ENCODE data around the gene C1QA.
"Not testable (repeated sequence)": the region's sequence is repeated elsewhere in the genome, so short reads cannot be mapped to it uniquely, and the experiment has no call there.

C1QA gene

DNA sequence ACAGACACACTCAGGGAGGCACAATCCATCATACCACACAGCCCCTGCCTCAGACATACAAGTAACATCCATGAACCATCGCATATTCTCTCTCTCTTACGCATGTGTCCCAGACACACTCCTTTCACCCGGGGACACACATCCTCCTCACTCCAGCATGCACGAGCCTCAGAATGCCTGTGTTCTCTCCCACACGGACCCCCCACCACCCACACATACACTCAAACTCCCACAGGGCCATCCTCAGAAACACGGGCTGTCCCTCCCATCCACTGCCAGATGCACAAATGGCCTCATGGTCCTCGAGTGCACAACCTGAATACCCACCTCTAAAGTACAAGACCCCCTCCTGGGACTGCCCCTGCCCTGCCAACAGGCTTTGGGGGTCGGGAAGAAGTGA is 4.8 kb downstream of the C1QA start:
- DNase-seq (ENCODE audit: low read depth), result no peak

DNA sequence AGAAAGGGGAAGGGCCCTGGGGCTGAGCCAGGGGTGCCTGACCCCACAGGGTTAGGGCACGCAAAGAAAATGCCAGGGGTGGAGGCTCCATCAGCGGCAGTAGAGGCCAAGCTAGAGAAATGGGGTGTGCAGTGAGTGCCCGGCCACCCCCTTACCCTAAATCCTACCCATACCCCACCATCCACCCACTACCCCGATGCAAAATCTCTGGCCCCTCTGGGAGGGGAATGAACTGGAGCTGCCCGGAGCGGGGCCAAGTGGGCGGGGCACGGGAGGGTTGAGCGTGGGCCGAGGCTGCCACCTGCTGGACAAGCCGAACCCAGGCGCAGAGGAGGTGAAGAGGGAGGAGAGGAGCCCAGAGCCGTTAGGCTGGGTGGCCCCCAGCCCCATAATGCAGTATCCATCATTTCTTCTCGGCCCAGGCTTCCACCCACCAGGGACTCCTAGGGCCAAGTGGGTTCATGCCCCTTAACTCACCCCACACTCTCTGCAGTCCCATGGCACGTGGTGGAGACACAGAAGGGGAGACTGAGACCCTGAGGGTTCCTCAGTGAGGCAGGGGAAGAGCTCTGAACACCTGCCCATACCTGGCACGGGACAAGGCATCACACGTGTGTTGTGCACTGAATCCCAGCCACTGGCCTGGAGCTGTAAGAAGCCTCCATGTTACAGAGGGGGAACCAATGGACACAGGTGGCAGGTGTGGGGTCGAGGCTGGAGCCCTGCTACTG is 5.6 kb downstream of the C1QA start:
- DNase-seq (ENCODE audit: low read depth), result peak; percentile 26

DNA sequence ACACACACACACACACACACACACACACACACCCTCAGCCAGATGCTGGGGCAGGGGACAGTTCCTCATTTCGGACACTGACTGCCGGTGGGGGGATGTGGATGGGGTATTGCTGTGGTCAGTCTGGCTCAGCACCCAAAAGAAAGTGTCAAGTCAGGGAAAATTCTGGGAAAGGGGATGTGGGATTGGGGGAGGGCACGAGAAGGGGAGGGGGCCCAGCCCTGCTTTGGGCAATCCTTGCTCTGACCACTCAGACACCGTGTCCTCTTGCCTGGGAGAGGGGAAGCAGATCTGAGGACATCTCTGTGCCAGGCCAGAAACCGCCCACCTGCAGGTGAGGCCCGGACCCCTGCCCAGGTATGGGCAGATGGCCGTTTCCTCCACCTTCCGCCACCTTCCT is 7.0 kb downstream of the C1QA start, which contains the start of gene C1QC:
Gene C1QC (plus strand): TSS at position 253 of the 400 bp plus-strand sequence. CDS start 391 bp downstream, outside the sequence.
- DNase-seq (ENCODE audit: low read depth), result no peak

DNA sequence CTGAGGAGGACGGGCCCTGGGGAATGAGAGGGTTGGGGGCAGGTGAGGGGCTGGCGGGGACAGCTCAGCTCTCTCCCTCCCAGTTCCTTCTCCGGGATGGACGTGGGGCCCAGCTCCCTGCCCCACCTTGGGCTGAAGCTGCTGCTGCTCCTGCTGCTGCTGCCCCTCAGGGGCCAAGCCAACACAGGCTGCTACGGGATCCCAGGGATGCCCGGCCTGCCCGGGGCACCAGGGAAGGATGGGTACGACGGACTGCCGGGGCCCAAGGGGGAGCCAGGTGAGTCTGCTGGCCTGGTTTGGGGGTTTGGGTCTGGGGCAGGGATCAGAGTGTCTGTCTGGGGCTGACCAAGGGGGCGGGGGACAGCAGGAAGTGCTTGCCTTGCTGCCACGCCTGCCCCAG is 7.5 kb downstream of the C1QA start:
- no peak for DNase-seq (ENCODE audit: low read depth)

DNA sequence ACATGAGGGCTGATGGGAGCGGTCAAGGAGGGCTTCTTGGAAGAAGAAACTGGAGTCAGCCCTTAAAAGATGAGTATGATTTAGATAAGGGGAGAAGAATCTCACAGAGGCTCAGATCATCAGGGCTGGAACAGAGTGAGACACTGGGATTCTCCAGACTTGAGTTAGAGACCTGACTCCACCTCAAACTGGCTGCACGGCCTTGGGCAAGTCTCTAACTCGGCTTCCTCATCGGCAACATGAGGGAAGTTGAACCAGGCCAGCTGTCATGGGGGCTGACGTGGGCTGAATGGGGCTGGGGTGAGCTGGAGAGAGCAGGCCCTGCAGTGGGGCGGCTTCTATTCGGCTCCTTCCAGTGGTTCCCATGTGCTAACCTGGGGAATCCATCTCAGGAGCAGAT is 9.5 kb downstream of the C1QA start:
- DNase-seq (ENCODE audit: low read depth), result no peak

DNA sequence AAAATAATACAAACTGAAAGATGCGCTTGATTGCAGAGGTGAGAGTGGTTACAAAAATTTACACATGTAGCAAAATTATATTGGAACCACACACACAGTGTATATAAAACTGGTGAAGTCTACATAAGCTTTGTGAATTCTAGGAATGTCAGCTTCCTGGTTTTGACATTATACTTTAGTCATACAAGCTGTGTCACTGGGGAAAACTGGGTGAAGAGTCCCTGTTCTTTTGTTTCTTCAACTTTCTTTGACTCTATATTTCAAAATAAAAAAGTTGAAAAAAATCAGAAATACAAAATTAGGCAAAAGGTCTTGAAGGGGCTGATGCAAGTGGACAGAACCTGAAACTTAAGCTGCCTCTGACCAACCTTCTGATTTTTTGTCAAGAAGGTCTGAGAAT is 10.0 kb downstream of the C1QA start:
- DNase-seq (ENCODE audit: low read depth), result peak; percentile 24

DNA sequence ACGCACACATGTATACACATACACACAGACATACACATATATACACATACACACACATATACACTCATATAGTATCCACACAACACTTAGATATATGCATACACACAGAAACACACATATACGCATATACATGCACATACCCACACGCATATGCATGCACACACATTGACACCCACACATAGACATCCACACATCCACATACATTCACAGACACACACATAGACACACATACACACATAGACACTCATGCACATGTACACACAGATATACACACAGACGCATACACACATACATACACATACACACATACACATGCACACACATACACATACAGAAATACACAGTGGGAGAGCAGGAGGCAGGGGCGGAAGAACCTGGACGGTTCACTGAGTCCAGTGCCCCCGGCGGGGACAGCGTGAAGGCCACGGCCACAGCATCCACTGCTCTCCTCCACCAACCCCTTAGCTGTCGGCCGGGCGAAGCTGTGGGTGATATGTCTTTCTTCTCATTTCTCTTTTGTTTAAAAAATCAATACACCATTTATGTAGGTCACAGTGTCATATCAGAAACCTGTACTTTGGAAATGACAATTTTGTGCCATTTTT is 13.8 kb downstream of the C1QA start:
- DNase-seq (ENCODE audit: low read depth), result no peak

DNA sequence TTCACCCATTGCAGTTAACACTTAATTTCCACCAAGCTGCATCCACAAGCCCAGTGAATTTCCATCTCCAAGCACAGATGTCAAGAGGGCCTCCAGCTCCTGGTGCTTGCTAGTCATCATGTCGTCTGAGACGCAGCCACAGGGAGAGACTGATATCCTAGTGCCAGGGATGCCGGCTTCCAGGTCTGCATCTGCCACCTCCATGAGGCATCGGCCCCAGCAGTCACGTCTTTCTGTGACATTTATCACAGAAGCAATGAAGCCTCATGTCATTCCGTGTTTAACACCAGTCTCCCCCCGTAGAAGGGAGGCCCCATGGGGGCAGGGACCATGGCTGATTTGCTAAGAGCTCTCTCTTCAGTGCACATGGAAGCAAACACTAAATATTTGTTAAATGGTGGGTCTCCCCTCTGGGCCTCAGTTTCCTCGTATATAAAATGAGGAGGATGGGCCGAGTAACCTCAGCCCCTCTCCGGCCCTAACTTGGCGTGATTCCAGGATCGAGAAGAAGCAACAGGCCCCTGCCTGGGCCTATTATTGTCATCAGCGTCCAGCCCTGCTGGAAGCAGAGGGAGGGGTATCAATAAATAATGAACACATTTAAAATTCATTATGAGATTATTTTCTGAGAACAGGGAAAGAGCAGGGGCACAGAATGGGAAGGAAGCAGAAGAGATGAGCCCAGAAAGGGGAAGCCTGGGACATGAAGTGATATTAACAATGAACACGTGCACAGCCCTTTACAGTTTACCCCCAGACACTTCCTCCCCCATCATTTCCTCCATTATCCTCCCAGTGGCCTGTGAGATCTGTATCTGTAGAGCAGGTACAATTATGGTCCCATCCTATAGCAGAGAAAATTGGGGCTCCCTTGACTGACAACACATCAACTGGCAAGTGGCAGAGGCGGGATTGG is 15.8 kb downstream of the C1QA start:
- DNase-seq (ENCODE audit: low read depth), result no peak

DNA sequence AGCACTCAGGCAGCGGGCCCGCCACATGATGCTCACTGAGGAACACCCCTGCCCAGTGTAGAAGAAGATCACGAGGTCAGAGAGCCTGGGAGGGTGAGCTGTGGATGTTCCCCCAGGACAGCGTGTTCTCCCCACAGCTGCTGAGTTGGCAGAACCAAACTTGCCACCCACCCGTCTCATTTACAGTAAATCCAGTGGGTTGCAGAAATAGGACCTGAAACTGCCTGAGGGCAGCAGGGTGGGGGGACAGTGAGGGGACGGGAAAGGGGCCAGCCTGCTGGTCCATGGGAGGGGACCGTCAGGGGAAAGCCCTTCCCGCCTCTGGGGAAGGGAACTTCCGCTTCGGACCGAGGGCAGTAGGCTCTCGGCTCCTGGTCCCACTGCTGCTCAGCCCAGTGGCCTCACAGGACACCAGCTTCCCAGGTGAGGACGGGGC is 16.5 kb downstream of the C1QA start, which contains the start of gene C1QB:
Gene C1QB (plus strand): TSS at position 356 of the 436 bp plus-strand sequence. CDS start 6,227 bp downstream, outside the sequence.
- DNase-seq (ENCODE audit: low read depth), result no peak

DNA sequence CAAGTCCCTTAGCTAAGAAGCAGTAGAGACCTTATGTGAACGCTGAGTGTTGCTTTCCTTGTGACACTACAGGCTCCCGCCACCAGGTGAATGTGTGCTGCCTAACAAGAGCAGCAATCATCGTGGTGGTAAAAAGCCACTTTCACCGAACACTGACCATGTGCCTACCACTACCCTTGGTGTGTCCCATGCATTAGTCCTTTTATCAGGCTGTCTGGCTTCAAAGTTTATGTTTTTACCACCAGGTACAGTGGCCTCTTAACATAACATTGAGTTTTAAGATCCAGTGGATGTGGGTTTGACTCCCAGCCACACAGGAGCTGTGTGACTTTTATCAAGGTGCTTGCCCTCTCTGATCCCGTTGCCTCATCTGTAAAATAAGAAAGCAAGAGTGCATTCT is 18.3 kb downstream of the C1QA start:
- DNase-seq (ENCODE audit: low read depth), result peak; percentile 6

DNA sequence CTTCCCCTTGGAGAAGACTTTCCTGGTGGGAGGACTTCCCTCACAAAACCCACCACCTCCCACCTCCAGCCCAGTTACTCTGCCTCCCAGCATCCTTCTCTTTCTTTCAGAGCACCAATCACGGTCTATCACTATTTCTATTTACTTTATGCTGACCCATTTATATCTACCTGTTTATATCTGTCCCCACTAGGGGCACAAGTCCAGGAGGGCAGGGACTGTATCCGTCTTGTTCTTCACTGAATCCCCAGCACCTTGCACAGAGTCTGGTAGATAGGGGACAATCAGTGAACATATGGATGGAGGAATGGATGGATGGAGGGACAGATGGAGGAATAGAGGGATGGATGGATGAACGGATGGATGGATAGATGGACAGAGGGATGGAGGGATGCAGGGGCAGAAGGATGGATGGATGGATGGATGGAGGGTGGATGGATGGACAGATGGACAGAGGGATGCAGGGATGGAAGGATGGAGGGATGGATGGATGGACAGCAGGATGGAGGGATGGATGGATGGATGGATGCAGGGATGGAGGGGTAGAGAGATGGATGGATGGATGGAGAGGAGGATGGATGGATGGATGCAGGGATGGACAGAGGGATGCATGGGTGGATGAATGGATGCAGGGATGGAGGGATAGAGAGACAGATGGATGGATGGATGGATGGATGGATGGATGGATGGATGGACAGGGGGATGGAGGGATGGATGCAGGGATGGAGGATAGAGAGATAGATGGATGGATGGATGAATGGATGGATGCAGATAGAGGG is 22.1 kb downstream of the C1QA start:
- no peak for DNase-seq (ENCODE audit: low read depth)

DNA sequence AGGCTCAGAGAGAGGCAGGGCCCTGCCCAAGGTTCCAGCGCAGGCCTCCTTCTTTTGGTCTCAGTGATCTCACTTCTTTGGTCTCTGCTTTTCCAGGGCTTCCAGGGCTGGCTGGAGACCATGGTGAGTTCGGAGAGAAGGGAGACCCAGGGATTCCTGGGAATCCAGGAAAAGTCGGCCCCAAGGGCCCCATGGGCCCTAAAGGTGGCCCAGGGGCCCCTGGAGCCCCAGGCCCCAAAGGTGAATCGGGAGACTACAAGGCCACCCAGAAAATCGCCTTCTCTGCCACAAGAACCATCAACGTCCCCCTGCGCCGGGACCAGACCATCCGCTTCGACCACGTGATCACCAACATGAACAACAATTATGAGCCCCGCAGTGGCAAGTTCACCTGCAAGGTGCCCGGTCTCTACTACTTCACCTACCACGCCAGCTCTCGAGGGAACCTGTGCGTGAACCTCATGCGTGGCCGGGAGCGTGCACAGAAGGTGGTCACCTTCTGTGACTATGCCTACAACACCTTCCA is 24.4 kb downstream of the C1QA start:
- DNase-seq (ENCODE audit: low read depth), result no peak

DNA sequence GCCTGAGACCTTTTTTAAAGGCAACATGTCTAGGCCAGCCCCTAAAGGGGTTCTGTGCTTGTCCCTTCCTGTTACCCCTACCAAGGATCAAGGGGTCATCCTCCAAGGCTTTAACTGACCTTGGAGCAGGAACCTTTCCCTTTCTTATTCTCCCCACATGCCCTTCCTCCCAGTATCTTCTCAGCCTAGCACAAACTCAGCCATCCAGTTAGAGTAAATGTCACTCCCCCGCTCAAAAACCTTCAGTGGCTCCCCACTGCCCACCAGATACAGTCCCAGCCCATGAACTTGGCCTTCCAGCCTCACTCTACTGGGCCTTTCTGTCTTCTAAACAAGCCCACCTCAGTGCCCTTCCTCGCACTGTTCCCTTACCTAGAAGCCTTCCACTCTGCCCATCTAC is 25.5 kb downstream of the C1QA start:
- no peak for DNase-seq (ENCODE audit: low read depth)

DNA sequence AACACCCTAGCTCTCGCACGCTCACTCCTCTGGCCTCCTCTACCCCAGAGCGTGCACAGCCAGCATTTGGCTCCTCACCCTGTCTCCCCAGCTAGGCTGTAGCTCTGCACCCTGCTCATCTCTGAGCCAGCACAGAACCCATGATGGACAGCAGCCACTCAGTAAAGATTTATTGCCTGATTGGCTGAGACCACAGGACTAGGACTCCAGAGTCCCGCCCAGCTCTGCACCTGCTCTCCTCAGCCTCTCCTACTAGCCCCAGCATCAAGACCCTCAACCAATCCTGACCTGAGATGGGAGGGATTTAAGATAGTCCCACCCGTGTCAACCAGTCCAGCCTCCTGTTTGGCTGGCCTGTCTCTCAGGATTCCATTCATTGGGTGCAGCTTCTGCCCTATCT is 25.9 kb downstream of the C1QA start:
- DNase-seq (ENCODE audit: low read depth), result peak; percentile 39

DNA sequence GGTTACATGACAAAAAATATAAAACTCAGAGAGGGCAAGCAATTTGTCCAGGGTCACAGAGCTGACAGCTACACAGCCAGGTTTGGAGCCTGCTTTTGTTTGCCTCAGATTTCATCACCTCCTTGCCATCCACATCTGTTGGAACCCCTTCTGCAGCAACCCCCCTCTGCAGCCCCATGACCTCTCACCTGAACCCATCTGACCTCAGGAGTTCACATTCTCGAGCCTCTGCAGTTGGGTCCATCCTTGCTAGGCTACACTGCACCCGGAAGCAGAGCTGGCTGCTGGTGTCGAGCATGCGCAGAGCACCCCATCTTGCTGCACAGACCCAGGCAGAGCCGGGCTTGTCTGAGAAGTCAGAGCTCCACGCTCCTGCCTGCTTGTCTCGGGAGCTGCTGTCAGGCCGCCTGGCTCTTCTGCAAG is 26.6 kb downstream of the C1QA start:
- DNase-seq (ENCODE audit: low read depth), result no peak

DNA sequence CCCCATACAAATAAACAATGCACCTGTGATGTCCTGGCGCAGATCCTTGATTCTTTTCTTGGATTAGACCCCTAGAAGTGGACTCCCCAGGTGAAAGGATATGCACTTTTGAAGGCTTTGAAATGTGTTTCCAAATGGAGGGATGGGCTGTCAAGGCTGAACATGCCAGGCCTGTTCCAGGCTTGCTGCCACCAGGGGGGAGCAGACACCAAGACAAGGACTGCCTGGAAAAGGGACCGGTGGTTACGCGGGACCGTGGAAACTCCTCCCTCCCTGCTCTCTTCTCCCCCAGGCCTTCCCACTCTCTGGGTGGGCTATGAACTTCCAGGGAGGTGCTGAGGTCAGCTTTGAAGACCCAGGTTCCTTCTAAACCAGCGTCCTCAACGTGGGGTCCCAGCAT is 29.3 kb downstream of the C1QA start:
- DNase-seq (ENCODE audit: low read depth), result peak; percentile 47

DNA sequence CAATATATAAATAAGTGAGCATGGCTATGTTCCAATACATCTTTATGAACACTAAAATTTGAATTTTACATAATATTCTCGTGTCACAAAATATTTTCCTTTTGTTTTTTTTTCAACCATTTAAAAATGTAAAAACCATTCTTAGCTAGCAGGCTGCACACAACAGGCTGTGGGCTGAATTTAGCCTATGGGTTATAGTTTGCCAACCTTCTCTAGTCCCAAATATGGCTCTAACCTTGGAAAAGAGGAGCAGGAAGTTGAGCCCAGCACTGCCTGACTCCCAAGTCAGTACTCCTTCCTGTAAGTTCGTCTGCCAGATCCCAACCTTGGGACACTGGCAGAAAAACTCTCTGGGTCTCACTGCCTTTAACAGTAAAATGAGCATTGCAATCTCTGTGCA is 30.0 kb downstream of the C1QA start:
- DNase-seq (ENCODE audit: low read depth), result no peak

DNA sequence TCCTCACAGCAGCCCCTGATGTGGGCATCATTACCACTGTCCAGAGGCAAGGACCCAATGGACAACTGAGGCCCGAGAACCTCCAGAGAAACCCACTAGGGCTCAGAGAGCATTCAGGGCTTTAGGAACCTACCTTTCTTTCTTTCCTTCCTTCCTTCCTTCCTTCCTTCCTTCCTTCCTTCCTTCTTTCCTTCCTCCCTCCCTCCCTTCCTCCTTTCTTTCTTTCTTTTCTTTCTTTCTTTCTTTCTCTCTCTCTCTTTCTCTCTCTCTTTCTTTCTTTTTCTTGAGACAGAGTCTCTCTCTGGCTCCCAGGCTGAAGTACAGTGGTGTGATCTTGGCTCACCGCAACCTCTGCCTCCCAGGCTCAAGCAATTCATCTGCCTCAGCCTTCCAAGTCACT is 32.4 kb downstream of the C1QA start:
- not testable (repeated sequence) for DNase-seq (ENCODE audit: low read depth)

DNA sequence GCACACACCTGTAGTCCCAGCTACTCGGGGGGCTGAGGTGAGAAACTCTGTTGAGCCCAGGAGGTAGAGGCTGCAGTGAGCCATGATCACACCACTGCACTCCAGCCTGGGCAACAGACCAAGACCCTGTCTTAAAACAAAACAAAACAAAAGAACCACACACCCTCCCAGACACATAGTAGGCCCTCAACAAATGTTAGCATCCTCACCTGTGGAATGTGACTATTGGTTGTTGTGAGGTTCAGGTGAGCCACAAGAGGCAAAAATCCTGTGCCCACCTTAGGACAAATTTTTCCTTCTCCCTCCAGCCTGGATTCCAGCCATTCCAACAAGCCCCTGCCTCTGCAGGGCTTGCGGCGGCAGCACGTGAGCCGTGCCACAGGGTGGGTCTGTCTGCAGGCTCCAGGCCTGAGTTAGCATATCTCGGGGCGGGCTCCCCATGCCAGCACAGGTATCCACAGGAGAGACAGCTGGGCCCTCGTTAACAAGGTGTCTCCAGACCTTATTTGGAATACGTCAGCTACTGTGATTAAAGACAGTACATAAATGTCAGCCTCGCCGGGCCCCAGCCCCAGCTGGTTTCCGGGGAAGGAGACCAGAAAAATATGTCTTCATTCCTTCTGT is 34.0 kb downstream of the C1QA start:
- no peak for DNase-seq (ENCODE audit: low read depth)

DNA sequence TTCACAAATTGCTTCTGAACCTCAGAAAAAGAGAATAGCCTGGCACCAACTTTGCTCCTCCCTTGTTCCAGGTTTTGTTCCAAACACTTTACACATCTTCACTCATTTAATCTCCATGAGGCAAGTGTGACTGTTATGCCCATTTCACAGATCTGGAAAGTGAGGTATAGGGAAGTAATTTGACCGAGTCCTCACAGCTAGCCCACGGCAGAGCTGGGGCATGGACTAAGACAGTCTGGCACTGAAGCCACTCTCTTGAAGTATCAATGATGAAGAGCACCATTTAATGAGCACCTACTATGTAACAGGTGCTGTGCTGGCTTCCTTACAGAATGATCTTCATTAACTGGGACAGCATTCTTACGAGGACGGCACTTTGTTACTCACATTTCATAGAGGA is 35.6 kb downstream of the C1QA start:
- no peak for DNase-seq (ENCODE audit: low read depth)
